ENCODE data around the gene GRPEL1. TPM values are rescaled to one million over a fixed set of nuclear protein-coding genes. Genes with fewer than 3 reads are reported as not detected.

The GRPEL1 gene
- total and polyA plus RNA-seq, 7 donors = 41.4 to 151 (median 58.3) TPM

GRCh38 chr4:7037425-7037824 is 30.4 kb downstream of the GRPEL1 start:
- no peak for TF ChIP-seq CTCF (IDR thresholded peaks at IDR 0.05)
- Histone ChIP-seq H3K4me3 (no peak overlapping the region), H3K27me3 (ENCODE audit: insufficient read depth in 3 of 3, low read length in 2 of 3) (no peaks in the 10 kb centered on the region), H3K9me3 (no peaks in the 10 kb centered on the region), H3K36me3 (ENCODE audit: insufficient read depth in 1 of 2, low read depth in 1 of 2) (peaks cover 0 to 4% of the 10 kb centered on the region in 2 donors), H3K4me1 (peaks cover 12% of the 10 kb centered on the region), H3K27ac (no peak overlapping the region)
- ATAC-seq (no peak), DNase-seq (no peak)
- WGBS, 3 donors = 65 to 78% (median 71%) methylated on average over 6 of the region's 6 CpGs
- intact Hi-C loops (cut with DNase I) = no loop called here

GRCh38 chr4:7034262-7035081 is 33.4 kb downstream of the GRPEL1 start:
- intact Hi-C loops (cut with DNase I) = no loop called here
- H3K4me3 ChIP-seq = no peak overlapping the region
- H3K9me3 ChIP-seq = no peaks in the 10 kb centered on the region
- peak in 1 of 2 donors; percentile 44 for DNase-seq
- H3K27ac ChIP-seq = no peak overlapping the region
- peak in 2 of 4 donors; percentile 37 to 43 for ATAC-seq
- 56 to 65% (median 59%) methylated on average over 20 of the region's 20 CpGs for WGBS, 3 donors
- H3K36me3 ChIP-seq (ENCODE audit: insufficient read depth in 1 of 2, low read depth in 1 of 2) = peaks cover 4 to 34% of the 10 kb centered on the region in 2 donors
- no peaks in the 10 kb centered on the region for H3K4me1 ChIP-seq
- no peaks in the 10 kb centered on the region for H3K27me3 ChIP-seq (ENCODE audit: insufficient read depth in 3 of 3, low read length in 2 of 3)
- TF ChIP-seq CTCF (IDR thresholded peaks at IDR 0.05) = no peak

GRCh38 chr4:7032596-7032995 is 35.3 kb downstream of the GRPEL1 start:
- DNase-seq (peak in 1 of 2 donors; percentile 23), ATAC-seq (no peak)
- TF ChIP-seq CTCF (IDR thresholded peaks at IDR 0.05) = no peak
- no peak overlapping the region for H3K27ac ChIP-seq
- H3K4me1 ChIP-seq = no peaks in the 10 kb centered on the region
- no peak overlapping the region for H3K4me3 ChIP-seq
- H3K27me3 ChIP-seq (ENCODE audit: insufficient read depth in 3 of 3, low read length in 2 of 3) = no peaks in the 10 kb centered on the region
- H3K36me3 ChIP-seq (ENCODE audit: insufficient read depth in 1 of 2, low read depth in 1 of 2) = peaks cover 4 to 34% of the 10 kb centered on the region in 2 donors
- 87 to 91% (median 90%) methylated on average over 8 of the region's 8 CpGs for WGBS, 3 donors
- no peaks in the 10 kb centered on the region for H3K9me3 ChIP-seq
- intact Hi-C loops (cut with DNase I) = no loop called here

- H3K27ac ChIP-seq = no peak overlapping the region
- H3K4me3 ChIP-seq = no peak overlapping the region
- no peaks in the 10 kb centered on the region for H3K27me3 ChIP-seq (ENCODE audit: insufficient read depth in 3 of 3, low read length in 2 of 3)
- no peaks in the 10 kb centered on the region for H3K4me1 ChIP-seq
- H3K36me3 ChIP-seq (ENCODE audit: insufficient read depth in 1 of 2, low read depth in 1 of 2) = peaks cover 4 to 36% of the 10 kb centered on the region in 2 donors
- intact Hi-C loops (cut with DNase I) = no loop called here
- WGBS, 3 donors = 78 to 82% (median 79%) methylated on average over 35 of the region's 35 CpGs
- no peak for TF ChIP-seq CTCF (IDR thresholded peaks at IDR 0.05)
- no peaks in the 10 kb centered on the region for H3K9me3 ChIP-seq
- ATAC-seq = no peak
- peak in 1 of 2 donors; percentile 39 for DNase-seq
Measured at GRCh38 chr4:7031558-7032449, 36.1 kb downstream of the GRPEL1 start.
